ENCODE measurements around the gene RICTOR.

The RICTOR gene

GRCh38 chr5:38929838-38930237 lies 144.4 kb downstream of the RICTOR start:
- no peak for DNase-seq
- Histone ChIP-seq H3K36me3 (replicated peaks) (peaks cover 17% of the 10 kb centered on the region), H3K27me3 (replicated peaks) (no peaks in the 10 kb centered on the region), H3K27ac (no peak overlapping the region), H3K4me3 (ENCODE audit: low read depth, low read length) (no peak overlapping the region)
- in situ Hi-C loops (cut with HindIII; ENCODE audit: low pct_ligation_motif_present, low sequenced_read_pairs), result no loop called here
- no peak for TF ChIP-seq CTCF (IDR thresholded peaks at IDR 0.05; ENCODE audit: low read depth, low read length, missing control alignments)

- no peak overlapping the region for H3K27ac ChIP-seq
- no peak for TF ChIP-seq CTCF (IDR thresholded peaks at IDR 0.05; ENCODE audit: low read depth, low read length, missing control alignments)
- no peaks in the 10 kb centered on the region for H3K27me3 ChIP-seq (replicated peaks)
- no peak for DNase-seq
- in situ Hi-C loops (cut with HindIII; ENCODE audit: low pct_ligation_motif_present, low sequenced_read_pairs), result no loop called here
- peaks cover 7% of the 10 kb centered on the region for H3K36me3 ChIP-seq (replicated peaks)
- H3K4me3 ChIP-seq (ENCODE audit: low read depth, low read length), result no peak overlapping the region
These were observed 146.7 kb downstream of the RICTOR start for GRCh38 chr5:38927470-38927869.

- H3K27ac ChIP-seq, result peak overlapping the region; percentile 91
- DNase-seq, result peak; percentile 77
- H3K4me3 ChIP-seq (ENCODE audit: low read depth, low read length), result no peak overlapping the region
- TF ChIP-seq CTCF (IDR thresholded peaks at IDR 0.05; ENCODE audit: low read depth, low read length, missing control alignments), result no peak
- peaks cover 7% of the 10 kb centered on the region for H3K36me3 ChIP-seq (replicated peaks)
- no peaks in the 10 kb centered on the region for H3K27me3 ChIP-seq (replicated peaks)
- in situ Hi-C loops (cut with HindIII; ENCODE audit: low pct_ligation_motif_present, low sequenced_read_pairs), result no loop called here
These were observed 148.1 kb downstream of the RICTOR start for GRCh38 chr5:38926121-38926520.

- no peak for TF ChIP-seq CTCF (IDR thresholded peaks at IDR 0.05; ENCODE audit: low read depth, low read length, missing control alignments)
- Histone ChIP-seq H3K27me3 (replicated peaks) (no peaks in the 10 kb centered on the region), H3K27ac (peak overlapping the region; percentile 91), H3K36me3 (replicated peaks) (peaks cover 7% of the 10 kb centered on the region), H3K4me3 (ENCODE audit: low read depth, low read length) (no peak overlapping the region)
- peak; percentile 78 for DNase-seq
- in situ Hi-C loops (cut with HindIII; ENCODE audit: low pct_ligation_motif_present, low sequenced_read_pairs), result no loop called here
These were observed 148.9 kb downstream of the RICTOR start for GRCh38 chr5:38925154-38925925.

GRCh38 chr5:38923661-38924451 lies 150.3 kb downstream of the RICTOR start:
- in situ Hi-C loops (cut with HindIII; ENCODE audit: low pct_ligation_motif_present, low sequenced_read_pairs), result no loop called here
- H3K4me3 ChIP-seq (ENCODE audit: low read depth, low read length), result no peak overlapping the region
- no peak overlapping the region for H3K27ac ChIP-seq
- DNase-seq, result no peak
- no peaks in the 10 kb centered on the region for H3K27me3 ChIP-seq (replicated peaks)
- no peak for TF ChIP-seq CTCF (IDR thresholded peaks at IDR 0.05; ENCODE audit: low read depth, low read length, missing control alignments)
- peaks cover 13% of the 10 kb centered on the region for H3K36me3 ChIP-seq (replicated peaks)
